ENCODE measurements around the gene UBP1.
"Not testable (repeated sequence)": the region's sequence is repeated elsewhere in the genome, so short reads cannot be mapped to it uniquely, and the experiment has no call there.

Gene UBP1

GRCh38 chr3:33453331-33453761 is 13.1 kb upstream of the UBP1 start:
- POLR2A ChIA-PET: interaction anchor here (1.7 kb wide), 1 partner anchor 13 kb away, joined by 9 read pairs; the partner anchor contains the start of gene UBP1
- TF ChIP-seq L3MBTL2 (conservative IDR thresholded peaks at IDR 0.05): no peak
- TF ChIP-seq SP1 (IDR thresholded peaks at IDR 0.05): no peak
- TF ChIP-seq FOXK2 (IDR thresholded peaks at IDR 0.05): no peak
- no peak for TF ChIP-seq ELF4 (IDR thresholded peaks at IDR 0.05)
- TF ChIP-seq NFRKB (IDR thresholded peaks at IDR 0.05): no peak
- no peak for TF ChIP-seq FOXM1 (IDR thresholded peaks at IDR 0.05; ENCODE audit: borderline replicate concordance)
- no peak for TF ChIP-seq HDGF (IDR thresholded peaks at IDR 0.05; ENCODE audit: borderline replicate concordance)
- no peak for TF ChIP-seq ARNT (IDR thresholded peaks at IDR 0.05)
- TF ChIP-seq TARDBP (IDR thresholded peaks at IDR 0.05): no peak
- TF ChIP-seq BHLHE40 (IDR thresholded peaks at IDR 0.05; ENCODE audit: borderline replicate concordance): no peak
- TF ChIP-seq ZNF384 (IDR thresholded peaks at IDR 0.05): no peak
- no peak for TF ChIP-seq LEF1 (IDR thresholded peaks at IDR 0.05; ENCODE audit: borderline replicate concordance)
- no peak for TF ChIP-seq PKNOX1 (IDR thresholded peaks at IDR 0.05)
- TF ChIP-seq CTBP1 (IDR thresholded peaks at IDR 0.05; ENCODE audit: borderline replicate concordance): no peak
- no peak for TF ChIP-seq FOXA1 (IDR thresholded peaks at IDR 0.05)
- TF ChIP-seq SUZ12 (IDR thresholded peaks at IDR 0.05): no peak
- CTCF ChIA-PET: no interaction called here
- DNase-seq (ENCODE audit: extremely low spot score): no peak

- DNase-seq (ENCODE audit: extremely low spot score); POLR2A ChIA-PET; CTCF ChIA-PET: not testable (repeated sequence)
Observed at GRCh38 chr3:33451994-33452393, 11.8 kb upstream of the UBP1 start.

GRCh38 chr3:33447958-33448357 is 7.8 kb upstream of the UBP1 start:
- no peak for TF ChIP-seq NFRKB (IDR thresholded peaks at IDR 0.05)
- TF ChIP-seq LEF1 (IDR thresholded peaks at IDR 0.05; ENCODE audit: borderline replicate concordance): no peak
- TF ChIP-seq ZNF384 (IDR thresholded peaks at IDR 0.05): no peak
- no peak for TF ChIP-seq L3MBTL2 (conservative IDR thresholded peaks at IDR 0.05)
- CTCF ChIA-PET: no interaction called here
- POLR2A ChIA-PET: no interaction called here
- DNase-seq (ENCODE audit: extremely low spot score): no peak

GRCh38 chr3:33447256-33447625 is 7.0 kb upstream of the UBP1 start:
- CTCF ChIA-PET; DNase-seq (ENCODE audit: extremely low spot score); POLR2A ChIA-PET: not testable (repeated sequence)

GRCh38 chr3:33442190-33442589 is 2.0 kb upstream of the UBP1 start:
- POLR2A ChIA-PET: interaction anchor here (4.9 kb wide), 1 partner anchor 14 kb away, joined by 54 read pairs; no protein-coding TSS in a partner anchor
- CTCF ChIA-PET: no interaction called here

GRCh38 chr3:33441225-33441976 is 1.2 kb upstream of the UBP1 start:
- POLR2A ChIA-PET: interaction anchor here (0.7 to 4.9 kb wide), 7 partner anchors 10 to 339 kb away, joined by 3 to 54 read pairs (median 4); no protein-coding TSS in a partner anchor
- DNase-seq (ENCODE audit: extremely low spot score): no peak

More at GRCh38 chr3:33442190-33442589, 2.0 kb upstream of the UBP1 start:
- DNase-seq (ENCODE audit: extremely low spot score): no peak
- TF ChIP-seq BHLHE40 (IDR thresholded peaks at IDR 0.05; ENCODE audit: borderline replicate concordance) (no peak), ARNT (IDR thresholded peaks at IDR 0.05) (no peak)

GRCh38 chr3:33439546-33440327 is 468 bp downstream of the UBP1 start:
- TF ChIP-seq BHLHE40 (IDR thresholded peaks at IDR 0.05; ENCODE audit: borderline replicate concordance) (no peak), FOXM1 (IDR thresholded peaks at IDR 0.05; ENCODE audit: borderline replicate concordance) (0 out of 2 replicates have a peak, but pooled peaks have one; percentile 17), SUZ12 (IDR thresholded peaks at IDR 0.05) (no peak), L3MBTL2 (conservative IDR thresholded peaks at IDR 0.05) (peak; percentile 71)
- POLR2A ChIA-PET: interaction anchor here (1.2 to 4.9 kb wide), 6 partner anchors 12 to 870 kb away, joined by 3 to 54 read pairs (median 6); partner anchors contain the start of gene PDCD6IP
- CTCF ChIA-PET: interaction anchor here (1.0 to 1.2 kb wide), 2 partner anchors 10 to 347 kb away, joined by 3 to 5 read pairs; no protein-coding TSS in a partner anchor
- DNase-seq (ENCODE audit: extremely low spot score): peak; percentile 45

More at GRCh38 chr3:33441225-33441976, 1.2 kb upstream of the UBP1 start:
- TF ChIP-seq L3MBTL2 (conservative IDR thresholded peaks at IDR 0.05) (no peak; the same call in 1 of the 2 replicates), HDGF (IDR thresholded peaks at IDR 0.05; ENCODE audit: borderline replicate concordance) (no peak), ELF4 (IDR thresholded peaks at IDR 0.05) (no peak), PKNOX1 (IDR thresholded peaks at IDR 0.05) (no peak), NFRKB (IDR thresholded peaks at IDR 0.05) (no peak), ZNF384 (IDR thresholded peaks at IDR 0.05) (no peak)
- CTCF ChIA-PET: no interaction called here

Data from HEK293T (cell line).